ENCODE measurements around the gene DFFA. TPM values are rescaled to one million over a fixed set of nuclear protein-coding genes. Genes with fewer than 3 reads are reported as not detected.

DFFA gene
- polyA plus RNA-seq, 2 of the 4 experiments (the other 2 are of a cell fraction), result 28.5 to 31.7 TPM

DNA sequence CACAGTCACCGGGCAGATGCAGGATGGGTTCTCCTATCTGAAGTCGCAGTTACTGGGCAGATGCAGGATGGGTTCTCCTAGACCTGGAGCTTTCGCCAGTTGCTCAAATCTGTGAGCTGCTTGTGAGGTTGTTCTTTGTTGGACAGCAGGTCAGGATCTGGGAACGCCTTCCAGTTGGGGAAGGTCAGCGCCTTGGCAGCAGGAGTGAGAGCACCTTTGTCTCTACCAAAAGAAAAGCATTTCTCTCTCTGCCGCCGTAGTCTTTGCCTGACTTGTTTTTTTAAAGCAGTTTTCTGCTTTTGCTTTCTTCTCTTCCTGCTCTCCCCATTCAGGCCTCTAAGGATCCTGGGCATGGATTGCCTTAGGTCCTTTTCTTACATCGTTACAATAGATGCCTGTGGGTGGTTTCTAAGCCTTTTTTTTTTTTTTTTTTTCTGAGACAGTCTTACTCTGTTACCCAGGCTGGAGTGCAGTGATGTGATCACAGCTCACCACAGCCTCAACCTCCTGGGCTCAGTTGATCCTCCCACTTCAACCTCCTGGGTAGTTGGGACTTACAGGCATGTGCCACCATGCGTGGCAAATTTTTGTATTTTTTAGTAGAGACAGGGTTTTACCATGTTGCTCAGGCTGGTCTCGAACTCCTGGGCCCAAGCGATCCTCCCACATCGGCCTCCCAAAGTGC lies 18.1 kb upstream of the DFFA start:
- Histone ChIP-seq H3K27ac (no peak overlapping the region), H3K4me2 (no peak overlapping the region), H3K4me3 (no peak overlapping the region), H3K9me3 (no peaks in the 10 kb centered on the region), H3K4me1 (peaks cover 8% of the 10 kb centered on the region; the same call in 2 of the 3 replicates)
- ATAC-seq, result no peak
- no peak for FAIRE-seq
- ChIA-PET CTCF (interaction anchor here (1.0 to 5.7 kb wide), 3 partner anchors 15 to 377 kb away, joined by 3 to 70 read pairs (median 59); partner anchors contain the start of gene CENPS), POLR2A (interaction anchor here (0.7 kb wide), 1 partner anchor 105 kb away, joined by 4 read pairs; no protein-coding TSS in a partner anchor)
- TF ChIP-seq, protein P1, sequence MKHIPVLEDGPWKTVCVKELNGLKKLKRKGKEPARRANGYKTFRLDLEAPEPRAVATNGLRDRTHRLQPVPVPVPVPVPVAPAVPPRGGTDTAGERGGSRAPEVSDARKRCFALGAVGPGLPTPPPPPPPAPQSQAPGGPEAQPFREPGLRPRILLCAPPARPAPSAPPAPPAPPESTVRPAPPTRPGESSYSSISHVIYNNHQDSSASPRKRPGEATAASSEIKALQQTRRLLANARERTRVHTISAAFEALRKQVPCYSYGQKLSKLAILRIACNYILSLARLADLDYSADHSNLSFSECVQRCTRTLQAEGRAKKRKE (CRISPR knock-in tag; IDR thresholded peaks at IDR 0.05; ENCODE audit: low read depth), result no peak
- TF ChIP-seq TFCP2L1 (CRISPR knock-in tag; IDR thresholded peaks at IDR 0.05) (no peak), HOXB13 (CRISPR knock-in tag; IDR thresholded peaks at IDR 0.05; ENCODE audit: low read depth) (no peak), TP53 (CRISPR knock-in tag; IDR thresholded peaks at IDR 0.05) (no peak), JUN (IDR thresholded peaks at IDR 0.05) (no peak), FOSL2 (IDR thresholded peaks at IDR 0.05) (no peak), FOSL2 (CRISPR knock-in tag; IDR thresholded peaks at IDR 0.05) (no peak), FOXS1 (CRISPR knock-in tag; IDR thresholded peaks at IDR 0.05) (no peak), HEYL (CRISPR knock-in tag; IDR thresholded peaks at IDR 0.05) (no peak), JUNB (IDR thresholded peaks at IDR 0.05) (no peak), BHLHE40 (IDR thresholded peaks at IDR 0.05; ENCODE audit: low read depth, low read length) (no peak), MAFK (IDR thresholded peaks at IDR 0.05; ENCODE audit: partially characterized antibody) (no peak), ZC3H11A (IDR thresholded peaks at IDR 0.05) (no peak)
- TF ChIP-seq, protein P2, sequence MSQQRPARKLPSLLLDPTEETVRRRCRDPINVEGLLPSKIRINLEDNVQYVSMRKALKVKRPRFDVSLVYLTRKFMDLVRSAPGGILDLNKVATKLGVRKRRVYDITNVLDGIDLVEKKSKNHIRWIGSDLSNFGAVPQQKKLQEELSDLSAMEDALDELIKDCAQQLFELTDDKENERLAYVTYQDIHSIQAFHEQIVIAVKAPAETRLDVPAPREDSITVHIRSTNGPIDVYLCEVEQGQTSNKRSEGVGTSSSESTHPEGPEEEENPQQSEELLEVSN (IDR thresholded peaks at IDR 0.05; ENCODE audit: borderline replicate concordance, low read depth), result no peak
- TF ChIP-seq, protein P3, sequence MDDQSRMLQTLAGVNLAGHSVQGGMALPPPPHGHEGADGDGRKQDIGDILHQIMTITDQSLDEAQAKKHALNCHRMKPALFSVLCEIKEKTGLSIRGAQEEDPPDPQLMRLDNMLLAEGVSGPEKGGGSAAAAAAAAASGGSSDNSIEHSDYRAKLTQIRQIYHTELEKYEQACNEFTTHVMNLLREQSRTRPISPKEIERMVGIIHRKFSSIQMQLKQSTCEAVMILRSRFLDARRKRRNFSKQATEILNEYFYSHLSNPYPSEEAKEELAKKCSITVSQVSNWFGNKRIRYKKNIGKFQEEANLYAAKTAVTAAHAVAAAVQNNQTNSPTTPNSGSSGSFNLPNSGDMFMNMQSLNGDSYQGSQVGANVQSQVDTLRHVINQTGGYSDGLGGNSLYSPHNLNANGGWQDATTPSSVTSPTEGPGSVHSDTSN (IDR thresholded peaks at IDR 0.05), result no peak
- TF ChIP-seq, protein P4, sequence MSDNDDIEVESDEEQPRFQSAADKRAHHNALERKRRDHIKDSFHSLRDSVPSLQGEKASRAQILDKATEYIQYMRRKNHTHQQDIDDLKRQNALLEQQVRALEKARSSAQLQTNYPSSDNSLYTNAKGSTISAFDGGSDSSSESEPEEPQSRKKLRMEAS (IDR thresholded peaks at IDR 0.05), result no peak
- TF ChIP-seq, protein P5, sequence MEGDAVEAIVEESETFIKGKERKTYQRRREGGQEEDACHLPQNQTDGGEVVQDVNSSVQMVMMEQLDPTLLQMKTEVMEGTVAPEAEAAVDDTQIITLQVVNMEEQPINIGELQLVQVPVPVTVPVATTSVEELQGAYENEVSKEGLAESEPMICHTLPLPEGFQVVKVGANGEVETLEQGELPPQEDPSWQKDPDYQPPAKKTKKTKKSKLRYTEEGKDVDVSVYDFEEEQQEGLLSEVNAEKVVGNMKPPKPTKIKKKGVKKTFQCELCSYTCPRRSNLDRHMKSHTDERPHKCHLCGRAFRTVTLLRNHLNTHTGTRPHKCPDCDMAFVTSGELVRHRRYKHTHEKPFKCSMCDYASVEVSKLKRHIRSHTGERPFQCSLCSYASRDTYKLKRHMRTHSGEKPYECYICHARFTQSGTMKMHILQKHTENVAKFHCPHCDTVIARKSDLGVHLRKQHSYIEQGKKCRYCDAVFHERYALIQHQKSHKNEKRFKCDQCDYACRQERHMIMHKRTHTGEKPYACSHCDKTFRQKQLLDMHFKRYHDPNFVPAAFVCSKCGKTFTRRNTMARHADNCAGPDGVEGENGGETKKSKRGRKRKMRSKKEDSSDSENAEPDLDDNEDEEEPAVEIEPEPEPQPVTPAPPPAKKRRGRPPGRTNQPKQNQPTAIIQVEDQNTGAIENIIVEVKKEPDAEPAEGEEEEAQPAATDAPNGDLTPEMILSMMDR (IDR thresholded peaks at IDR 0.05), result no peak
- WGBS (ENCODE audit: missing lambda C conversion rate), result 95% methylated on average over 12 of the region's 12 CpGs
- no peak for DNase-seq (ENCODE audit: low read depth in 1 of 2, low spot score in 1 of 2)

DNA sequence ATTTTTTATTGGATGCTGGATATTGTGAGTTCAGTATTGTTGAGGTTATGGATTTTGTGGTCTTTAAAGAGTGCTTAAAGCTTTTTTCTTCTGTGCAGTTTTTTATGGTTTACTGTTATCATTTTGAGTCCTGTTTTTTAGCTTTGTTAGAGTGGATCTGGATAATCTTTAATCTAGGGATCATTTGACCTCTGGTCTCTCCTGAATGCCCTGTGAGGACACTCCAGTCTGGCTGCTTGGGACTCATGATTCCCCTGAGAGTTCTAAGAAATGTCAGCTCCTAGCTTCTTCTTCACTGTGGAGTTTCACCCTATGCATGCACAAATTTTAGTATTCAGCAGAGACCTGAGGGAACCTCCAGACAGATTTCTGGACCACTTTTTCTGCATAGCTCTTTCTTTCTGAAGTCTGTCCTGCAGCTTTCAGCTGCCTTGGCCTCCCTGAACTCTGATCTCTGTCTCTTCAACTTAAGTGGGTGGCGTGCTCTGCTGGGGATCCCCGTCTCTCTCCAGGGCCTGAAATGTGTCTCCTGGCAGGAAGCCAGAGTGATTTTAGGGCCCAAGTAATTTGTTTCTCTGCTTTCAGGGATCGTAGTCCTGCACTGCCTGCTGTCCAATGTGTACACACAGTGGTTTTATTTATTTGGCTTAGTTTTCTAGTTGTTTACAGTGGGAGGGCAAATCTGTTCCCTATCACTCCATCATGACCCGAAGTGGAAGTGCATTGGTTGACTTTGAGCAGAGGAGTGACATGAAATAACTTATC lies 17.1 kb upstream of the DFFA start:
- DNase-seq (ENCODE audit: low read depth in 1 of 2, low spot score in 1 of 2), result no peak
- Histone ChIP-seq H3K9me3 (no peaks in the 10 kb centered on the region), H3K4me2 (no peak overlapping the region), H3K27ac (no peak overlapping the region), H3K4me1 (peaks cover 5% of the 10 kb centered on the region; the same call in 1 of the 3 replicates), H3K4me3 (no peak overlapping the region)
- 37% methylated on average over 3 of the region's 4 CpGs for WGBS (ENCODE audit: missing lambda C conversion rate)
- FAIRE-seq, result no peak
- CTCF ChIA-PET, result interaction anchor here (0.6 to 1.0 kb wide), 3 partner anchors 21 to 378 kb away, joined by 3 to 4 read pairs (median 3); no protein-coding TSS in a partner anchor
- no peak for ATAC-seq
- TF ChIP-seq HOXB13 (CRISPR knock-in tag; IDR thresholded peaks at IDR 0.05; ENCODE audit: low read depth), result no peak
- TF ChIP-seq NPAS2 (CRISPR knock-in tag; IDR thresholded peaks at IDR 0.05; ENCODE audit: borderline replicate concordance), result no peak
- TF ChIP-seq SMC3 (IDR thresholded peaks at IDR 0.05), result no peak
- TF ChIP-seq, protein P6, sequence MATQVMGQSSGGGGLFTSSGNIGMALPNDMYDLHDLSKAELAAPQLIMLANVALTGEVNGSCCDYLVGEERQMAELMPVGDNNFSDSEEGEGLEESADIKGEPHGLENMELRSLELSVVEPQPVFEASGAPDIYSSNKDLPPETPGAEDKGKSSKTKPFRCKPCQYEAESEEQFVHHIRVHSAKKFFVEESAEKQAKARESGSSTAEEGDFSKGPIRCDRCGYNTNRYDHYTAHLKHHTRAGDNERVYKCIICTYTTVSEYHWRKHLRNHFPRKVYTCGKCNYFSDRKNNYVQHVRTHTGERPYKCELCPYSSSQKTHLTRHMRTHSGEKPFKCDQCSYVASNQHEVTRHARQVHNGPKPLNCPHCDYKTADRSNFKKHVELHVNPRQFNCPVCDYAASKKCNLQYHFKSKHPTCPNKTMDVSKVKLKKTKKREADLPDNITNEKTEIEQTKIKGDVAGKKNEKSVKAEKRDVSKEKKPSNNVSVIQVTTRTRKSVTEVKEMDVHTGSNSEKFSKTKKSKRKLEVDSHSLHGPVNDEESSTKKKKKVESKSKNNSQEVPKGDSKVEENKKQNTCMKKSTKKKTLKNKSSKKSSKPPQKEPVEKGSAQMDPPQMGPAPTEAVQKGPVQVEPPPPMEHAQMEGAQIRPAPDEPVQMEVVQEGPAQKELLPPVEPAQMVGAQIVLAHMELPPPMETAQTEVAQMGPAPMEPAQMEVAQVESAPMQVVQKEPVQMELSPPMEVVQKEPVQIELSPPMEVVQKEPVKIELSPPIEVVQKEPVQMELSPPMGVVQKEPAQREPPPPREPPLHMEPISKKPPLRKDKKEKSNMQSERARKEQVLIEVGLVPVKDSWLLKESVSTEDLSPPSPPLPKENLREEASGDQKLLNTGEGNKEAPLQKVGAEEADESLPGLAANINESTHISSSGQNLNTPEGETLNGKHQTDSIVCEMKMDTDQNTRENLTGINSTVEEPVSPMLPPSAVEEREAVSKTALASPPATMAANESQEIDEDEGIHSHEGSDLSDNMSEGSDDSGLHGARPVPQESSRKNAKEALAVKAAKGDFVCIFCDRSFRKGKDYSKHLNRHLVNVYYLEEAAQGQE (IDR thresholded peaks at IDR 0.05), result no peak
- TF ChIP-seq, protein P7, sequence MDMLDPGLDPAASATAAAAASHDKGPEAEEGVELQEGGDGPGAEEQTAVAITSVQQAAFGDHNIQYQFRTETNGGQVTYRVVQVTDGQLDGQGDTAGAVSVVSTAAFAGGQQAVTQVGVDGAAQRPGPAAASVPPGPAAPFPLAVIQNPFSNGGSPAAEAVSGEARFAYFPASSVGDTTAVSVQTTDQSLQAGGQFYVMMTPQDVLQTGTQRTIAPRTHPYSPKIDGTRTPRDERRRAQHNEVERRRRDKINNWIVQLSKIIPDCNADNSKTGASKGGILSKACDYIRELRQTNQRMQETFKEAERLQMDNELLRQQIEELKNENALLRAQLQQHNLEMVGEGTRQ (IDR thresholded peaks at IDR 0.05), result no peak
- TF ChIP-seq TFCP2L1 (CRISPR knock-in tag; IDR thresholded peaks at IDR 0.05), result no peak
- no peak for TF ChIP-seq FOXS1 (CRISPR knock-in tag; IDR thresholded peaks at IDR 0.05)
- no peak for TF ChIP-seq EHMT2 (IDR thresholded peaks at IDR 0.05; ENCODE audit: low read depth)
- TF ChIP-seq BHLHE40 (IDR thresholded peaks at IDR 0.05; ENCODE audit: low read depth, low read length), result no peak
- no peak for TF ChIP-seq CEBPB (IDR thresholded peaks at IDR 0.05)
- no peak for TF ChIP-seq HOXB5 (CRISPR knock-in tag; IDR thresholded peaks at IDR 0.05)
- TF ChIP-seq KDM5A (IDR thresholded peaks at IDR 0.05), result no peak
- TF ChIP-seq POLR2AphosphoS2 (conservative IDR thresholded peaks at IDR 0.05; ENCODE audit: low read length), result no peak
- no peak for TF ChIP-seq ZNF302 (CRISPR knock-in tag; IDR thresholded peaks at IDR 0.05)
- POLR2A ChIA-PET, result no interaction called here

Data from A549 (cell line).